HepG2 (cell line): ENCODE results near the gene TNFSF12. TPM values are rescaled to one million over a fixed set of nuclear protein-coding genes. Genes with fewer than 3 reads are reported as not detected.

Experiments
- HNF4G ChIP-seq, 2 experiments: sonication (generic) in 1 of 2; formaldehyde crosslinking in 1 of 2; IDR thresholded peaks; 2 replicates each; pipeline versions ENCODE4 v1.4.0 to v1.6.1; 2011 to 2020; ENCODE audit warnings: borderline replicate concordance in 2 of 2, low read depth in 2 of 2, mild to moderate bottlenecking in 2 of 2, low read length in 1 of 2, missing genetic modification reagents in 1 of 2, moderate library complexity in 1 of 2
- POLR2A ChIP-seq, 2 experiments: IDR thresholded peaks; 2 replicates each; pipeline ENCODE4 v1.6.1; 2011; ENCODE audit warnings: low read depth in 2 of 2, low read length in 2 of 2, mild to moderate bottlenecking in 1 of 2, moderate library complexity in 1 of 2; ENCODE audit not compliant: insufficient read depth in 1 of 2
- TRIM24 ChIP-seq: sonication (generic); formaldehyde crosslinking; IDR thresholded peaks from 2 replicates; pipeline ENCODE4 v1.8.0; 2022; ENCODE audit warnings: mild to moderate bottlenecking, missing genetic modification reagents
- ZNF232 ChIP-seq: sonication (generic); formaldehyde crosslinking; IDR thresholded peaks from 2 replicates; pipeline ENCODE4 v1.4.0; 2020; ENCODE audit warnings: missing genetic modification reagents, borderline replicate concordance
- ZNF430 ChIP-seq: sonication (generic); formaldehyde crosslinking; IDR thresholded peaks from 2 replicates; pipeline ENCODE4 v1.9.0; 2021; ENCODE audit warnings: mild to moderate bottlenecking, missing genetic modification reagents
- polyA plus RNA-seq, 8 experiments: library from polyadenylated mRNA; depleted of rRNA in 3 of 8; stranded (reverse) in 7 of 8; unstranded in 1 of 8; fragments of >200 nt; fragmentation: Illumina TruSeq in 4 of 8; extraction: Trizol in 4 of 8; gene quantifications; 2 replicates each; pipeline versions ENCODE4 v1.2.1 to v1.2.3, GENCODE V29; 2011 to 2016; ENCODE audit warnings: low read depth in 4 of 8, missing spikeins in 1 of 8, mixed read lengths in 1 of 8; ENCODE audit not compliant: insufficient read depth in 1 of 8
- total RNA-seq, 5 experiments: library from RNA; depleted of rRNA; stranded (reverse); fragments of >200 nt; fragmentation: Illumina TruSeq; extraction: Trizol; gene quantifications; 2 replicates each; pipeline ENCODE4 v1.2.3, GENCODE V29; 2016; ENCODE audit warnings: low read depth in 1 of 5
- TF ChIP-seq, protein P1 (sequence below): sonication (generic); formaldehyde crosslinking; IDR thresholded peaks from 2 replicates; pipeline ENCODE4 v1.4.0; 2020; ENCODE audit warnings: missing genetic modification reagents
- TF ChIP-seq, protein P2 (sequence below): sonication (generic); formaldehyde crosslinking; IDR thresholded peaks from 2 replicates; pipeline ENCODE4 v1.4.0; 2020; ENCODE audit warnings: mild to moderate bottlenecking, missing genetic modification reagents, borderline replicate concordance
- TF ChIP-seq, protein P3 (sequence below): sonication (generic); formaldehyde crosslinking; IDR thresholded peaks from 2 replicates; pipeline ENCODE4 v1.8.1; 2023; ENCODE audit warnings: mild to moderate bottlenecking, missing genetic modification reagents

Gene TNFSF12
- total and polyA plus RNA-seq, 2 of the 13 experiments (the other 11 are each of a cell fraction or from before 2014, with no cell fraction given) = 0.93 to 7.2 TPM

DNA sequence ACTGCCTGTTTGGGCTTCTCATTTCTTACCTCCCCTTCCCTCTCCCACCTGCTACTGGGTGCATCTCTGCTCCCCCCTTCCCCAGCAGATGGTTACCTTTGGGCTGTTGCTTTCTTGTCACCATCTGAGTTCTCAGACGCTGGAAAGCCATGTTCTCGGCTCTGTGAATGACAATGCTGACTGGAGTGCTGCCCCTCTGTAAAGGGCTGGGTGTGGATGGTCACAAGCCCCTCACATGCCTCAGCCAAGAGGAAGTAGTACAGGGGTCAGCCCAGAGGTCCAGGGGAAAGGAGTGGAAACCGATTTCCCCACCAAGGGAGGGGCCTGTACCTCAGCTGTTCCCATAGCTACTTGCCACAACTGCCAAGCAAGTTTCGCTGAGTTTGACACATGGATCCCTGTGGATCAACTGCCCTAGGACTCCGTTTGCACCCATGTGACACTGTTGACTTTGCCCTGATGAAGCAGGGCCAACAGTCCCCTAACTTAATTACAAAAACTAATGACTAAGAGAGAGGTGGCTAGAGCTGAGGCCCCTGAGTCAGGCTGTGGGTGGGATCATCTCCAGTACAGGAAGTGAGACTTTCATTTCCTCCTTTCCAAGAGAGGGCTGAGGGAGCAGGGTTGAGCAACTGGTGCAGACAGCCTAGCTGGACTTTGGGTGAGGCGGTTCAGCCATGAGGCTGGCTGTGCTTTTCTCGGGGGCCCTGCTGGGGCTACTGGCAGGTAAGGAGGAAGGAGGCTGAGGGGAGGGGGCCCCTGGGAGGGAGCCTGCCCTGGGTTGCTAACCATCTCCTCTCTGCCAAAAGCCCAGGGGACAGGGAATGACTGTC is 30.4 kb downstream of the TNFSF12 start, which contains the start of gene CD68 (continued):
- TF ChIP-seq, protein P1, sequence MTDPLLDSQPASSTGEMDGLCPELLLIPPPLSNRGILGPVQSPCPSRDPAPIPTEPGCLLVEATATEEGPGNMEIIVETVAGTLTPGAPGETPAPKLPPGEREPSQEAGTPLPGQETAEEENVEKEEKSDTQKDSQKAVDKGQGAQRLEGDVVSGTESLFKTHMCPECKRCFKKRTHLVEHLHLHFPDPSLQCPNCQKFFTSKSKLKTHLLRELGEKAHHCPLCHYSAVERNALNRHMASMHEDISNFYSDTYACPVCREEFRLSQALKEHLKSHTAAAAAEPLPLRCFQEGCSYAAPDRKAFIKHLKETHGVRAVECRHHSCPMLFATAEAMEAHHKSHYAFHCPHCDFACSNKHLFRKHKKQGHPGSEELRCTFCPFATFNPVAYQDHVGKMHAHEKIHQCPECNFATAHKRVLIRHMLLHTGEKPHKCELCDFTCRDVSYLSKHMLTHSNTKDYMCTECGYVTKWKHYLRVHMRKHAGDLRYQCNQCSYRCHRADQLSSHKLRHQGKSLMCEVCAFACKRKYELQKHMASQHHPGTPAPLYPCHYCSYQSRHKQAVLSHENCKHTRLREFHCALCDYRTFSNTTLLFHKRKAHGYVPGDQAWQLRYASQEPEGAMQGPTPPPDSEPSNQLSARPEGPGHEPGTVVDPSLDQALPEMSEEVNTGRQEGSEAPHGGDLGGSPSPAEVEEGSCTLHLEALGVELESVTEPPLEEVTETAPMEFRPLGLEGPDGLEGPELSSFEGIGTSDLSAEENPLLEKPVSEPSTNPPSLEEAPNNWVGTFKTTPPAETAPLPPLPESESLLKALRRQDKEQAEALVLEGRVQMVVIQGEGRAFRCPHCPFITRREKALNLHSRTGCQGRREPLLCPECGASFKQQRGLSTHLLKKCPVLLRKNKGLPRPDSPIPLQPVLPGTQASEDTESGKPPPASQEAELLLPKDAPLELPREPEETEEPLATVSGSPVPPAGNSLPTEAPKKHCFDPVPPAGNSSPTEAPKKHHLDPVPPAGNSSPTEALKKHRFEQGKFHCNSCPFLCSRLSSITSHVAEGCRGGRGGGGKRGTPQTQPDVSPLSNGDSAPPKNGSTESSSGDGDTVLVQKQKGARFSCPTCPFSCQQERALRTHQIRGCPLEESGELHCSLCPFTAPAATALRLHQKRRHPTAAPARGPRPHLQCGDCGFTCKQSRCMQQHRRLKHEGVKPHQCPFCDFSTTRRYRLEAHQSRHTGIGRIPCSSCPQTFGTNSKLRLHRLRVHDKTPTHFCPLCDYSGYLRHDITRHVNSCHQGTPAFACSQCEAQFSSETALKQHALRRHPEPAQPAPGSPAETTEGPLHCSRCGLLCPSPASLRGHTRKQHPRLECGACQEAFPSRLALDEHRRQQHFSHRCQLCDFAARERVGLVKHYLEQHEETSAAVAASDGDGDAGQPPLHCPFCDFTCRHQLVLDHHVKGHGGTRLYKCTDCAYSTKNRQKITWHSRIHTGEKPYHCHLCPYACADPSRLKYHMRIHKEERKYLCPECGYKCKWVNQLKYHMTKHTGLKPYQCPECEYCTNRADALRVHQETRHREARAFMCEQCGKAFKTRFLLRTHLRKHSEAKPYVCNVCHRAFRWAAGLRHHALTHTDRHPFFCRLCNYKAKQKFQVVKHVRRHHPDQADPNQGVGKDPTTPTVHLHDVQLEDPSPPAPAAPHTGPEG (CRISPR knock-in tag) = 0 out of 2 replicates have a peak, but pooled peaks have one; percentile 56
- TF ChIP-seq ZNF430 (CRISPR knock-in tag) (peak; percentile 73; the same call in 1 of the 2 replicates), POLR2A (IDR thresholded peaks at IDR 0.05; ENCODE audit: insufficient read depth in 1 of 2, low read depth in 2 of 2, low read length in 2 of 2) (peak; percentile 87 to 88), HNF4G (IDR thresholded peaks at IDR 0.05; ENCODE audit: borderline replicate concordance, low read depth, low read length) (peak; percentile 15; the same call in 1 of the 2 replicates), HNF4G (CRISPR knock-in tag; IDR thresholded peaks at IDR 0.05; ENCODE audit: borderline replicate concordance, low read depth) (no peak; the same call in 1 of the 2 replicates), TRIM24 (no peak), ZNF232 (CRISPR knock-in tag) (0 out of 2 replicates have a peak, but pooled peaks have one; percentile 22)
- TF ChIP-seq, protein P2, sequence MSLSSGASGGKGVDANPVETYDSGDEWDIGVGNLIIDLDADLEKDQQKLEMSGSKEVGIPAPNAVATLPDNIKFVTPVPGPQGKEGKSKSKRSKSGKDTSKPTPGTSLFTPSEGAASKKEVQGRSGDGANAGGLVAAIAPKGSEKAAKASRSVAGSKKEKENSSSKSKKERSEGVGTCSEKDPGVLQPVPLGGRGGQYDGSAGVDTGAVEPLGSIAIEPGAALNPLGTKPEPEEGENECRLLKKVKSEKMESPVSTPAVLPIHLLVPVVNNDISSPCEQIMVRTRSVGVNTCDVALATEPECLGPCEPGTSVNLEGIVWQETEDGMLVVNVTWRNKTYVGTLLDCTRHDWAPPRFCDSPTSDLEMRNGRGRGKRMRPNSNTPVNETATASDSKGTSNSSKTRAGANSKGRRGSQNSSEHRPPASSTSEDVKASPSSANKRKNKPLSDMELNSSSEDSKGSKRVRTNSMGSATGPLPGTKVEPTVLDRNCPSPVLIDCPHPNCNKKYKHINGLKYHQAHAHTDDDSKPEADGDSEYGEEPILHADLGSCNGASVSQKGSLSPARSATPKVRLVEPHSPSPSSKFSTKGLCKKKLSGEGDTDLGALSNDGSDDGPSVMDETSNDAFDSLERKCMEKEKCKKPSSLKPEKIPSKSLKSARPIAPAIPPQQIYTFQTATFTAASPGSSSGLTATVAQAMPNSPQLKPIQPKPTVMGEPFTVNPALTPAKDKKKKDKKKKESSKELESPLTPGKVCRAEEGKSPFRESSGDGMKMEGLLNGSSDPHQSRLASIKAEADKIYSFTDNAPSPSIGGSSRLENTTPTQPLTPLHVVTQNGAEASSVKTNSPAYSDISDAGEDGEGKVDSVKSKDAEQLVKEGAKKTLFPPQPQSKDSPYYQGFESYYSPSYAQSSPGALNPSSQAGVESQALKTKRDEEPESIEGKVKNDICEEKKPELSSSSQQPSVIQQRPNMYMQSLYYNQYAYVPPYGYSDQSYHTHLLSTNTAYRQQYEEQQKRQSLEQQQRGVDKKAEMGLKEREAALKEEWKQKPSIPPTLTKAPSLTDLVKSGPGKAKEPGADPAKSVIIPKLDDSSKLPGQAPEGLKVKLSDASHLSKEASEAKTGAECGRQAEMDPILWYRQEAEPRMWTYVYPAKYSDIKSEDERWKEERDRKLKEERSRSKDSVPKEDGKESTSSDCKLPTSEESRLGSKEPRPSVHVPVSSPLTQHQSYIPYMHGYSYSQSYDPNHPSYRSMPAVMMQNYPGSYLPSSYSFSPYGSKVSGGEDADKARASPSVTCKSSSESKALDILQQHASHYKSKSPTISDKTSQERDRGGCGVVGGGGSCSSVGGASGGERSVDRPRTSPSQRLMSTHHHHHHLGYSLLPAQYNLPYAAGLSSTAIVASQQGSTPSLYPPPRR (CRISPR knock-in tag) = peak; percentile 27; the same call in 1 of the 2 replicates
- TF ChIP-seq, protein P3, sequence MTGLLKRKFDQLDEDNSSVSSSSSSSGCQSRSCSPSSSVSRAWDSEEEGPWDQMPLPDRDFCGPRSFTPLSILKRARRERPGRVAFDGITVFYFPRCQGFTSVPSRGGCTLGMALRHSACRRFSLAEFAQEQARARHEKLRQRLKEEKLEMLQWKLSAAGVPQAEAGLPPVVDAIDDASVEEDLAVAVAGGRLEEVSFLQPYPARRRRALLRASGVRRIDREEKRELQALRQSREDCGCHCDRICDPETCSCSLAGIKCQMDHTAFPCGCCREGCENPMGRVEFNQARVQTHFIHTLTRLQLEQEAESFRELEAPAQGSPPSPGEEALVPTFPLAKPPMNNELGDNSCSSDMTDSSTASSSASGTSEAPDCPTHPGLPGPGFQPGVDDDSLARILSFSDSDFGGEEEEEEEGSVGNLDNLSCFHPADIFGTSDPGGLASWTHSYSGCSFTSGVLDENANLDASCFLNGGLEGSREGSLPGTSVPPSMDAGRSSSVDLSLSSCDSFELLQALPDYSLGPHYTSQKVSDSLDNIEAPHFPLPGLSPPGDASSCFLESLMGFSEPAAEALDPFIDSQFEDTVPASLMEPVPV (CRISPR knock-in tag) = no peak; the same call in 1 of the 2 replicates
